Measurements from ENCODE around the gene CNPY2.

The CNPY2 gene

DNA sequence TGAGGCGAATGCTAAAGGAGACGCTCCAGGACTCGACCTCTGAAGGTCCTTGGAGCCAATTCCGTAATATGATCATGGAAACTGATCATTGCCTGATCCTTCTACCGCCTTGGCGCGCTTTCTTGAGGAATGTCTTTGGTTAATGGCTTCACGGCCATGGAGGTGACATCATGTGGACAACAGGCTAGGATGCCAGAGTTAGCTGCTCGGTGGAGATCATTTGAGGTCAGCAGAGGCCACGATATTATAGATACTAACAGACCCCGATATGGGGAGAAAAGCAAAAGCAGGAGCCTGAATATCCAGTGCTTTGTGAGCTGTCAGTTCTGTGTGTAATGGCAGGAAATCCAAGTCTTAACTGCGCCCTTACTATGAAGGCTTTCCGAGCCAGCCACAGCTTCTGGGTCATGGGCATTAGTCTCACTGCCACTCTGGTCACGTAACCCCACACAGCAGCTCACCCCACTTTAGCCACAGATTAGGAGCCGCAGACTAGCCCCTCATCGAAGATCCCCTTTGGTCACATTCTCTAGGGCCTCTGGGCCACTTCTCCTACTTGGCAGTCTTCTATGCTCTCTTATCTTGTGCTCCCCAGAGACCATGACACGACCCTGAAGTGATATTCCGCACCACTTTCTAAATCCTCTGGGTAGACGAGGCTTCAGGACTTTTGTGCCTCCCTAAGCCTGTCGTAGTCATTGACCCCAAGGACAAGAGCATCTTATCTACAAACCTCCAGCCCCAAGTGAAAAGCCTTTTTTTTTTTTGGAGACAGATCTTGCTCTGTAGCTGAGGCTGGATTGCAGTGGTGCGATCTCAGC, 14.9 kb downstream of the CNPY2 start:
- peak overlapping the region; percentile 97 for H3K27ac ChIP-seq
- TF ChIP-seq, protein P1, sequence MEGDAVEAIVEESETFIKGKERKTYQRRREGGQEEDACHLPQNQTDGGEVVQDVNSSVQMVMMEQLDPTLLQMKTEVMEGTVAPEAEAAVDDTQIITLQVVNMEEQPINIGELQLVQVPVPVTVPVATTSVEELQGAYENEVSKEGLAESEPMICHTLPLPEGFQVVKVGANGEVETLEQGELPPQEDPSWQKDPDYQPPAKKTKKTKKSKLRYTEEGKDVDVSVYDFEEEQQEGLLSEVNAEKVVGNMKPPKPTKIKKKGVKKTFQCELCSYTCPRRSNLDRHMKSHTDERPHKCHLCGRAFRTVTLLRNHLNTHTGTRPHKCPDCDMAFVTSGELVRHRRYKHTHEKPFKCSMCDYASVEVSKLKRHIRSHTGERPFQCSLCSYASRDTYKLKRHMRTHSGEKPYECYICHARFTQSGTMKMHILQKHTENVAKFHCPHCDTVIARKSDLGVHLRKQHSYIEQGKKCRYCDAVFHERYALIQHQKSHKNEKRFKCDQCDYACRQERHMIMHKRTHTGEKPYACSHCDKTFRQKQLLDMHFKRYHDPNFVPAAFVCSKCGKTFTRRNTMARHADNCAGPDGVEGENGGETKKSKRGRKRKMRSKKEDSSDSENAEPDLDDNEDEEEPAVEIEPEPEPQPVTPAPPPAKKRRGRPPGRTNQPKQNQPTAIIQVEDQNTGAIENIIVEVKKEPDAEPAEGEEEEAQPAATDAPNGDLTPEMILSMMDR (conservative IDR thresholded peaks at IDR 0.05): no peak
- no peak for TF ChIP-seq ZFX (IDR thresholded peaks at IDR 0.05)

DNA sequence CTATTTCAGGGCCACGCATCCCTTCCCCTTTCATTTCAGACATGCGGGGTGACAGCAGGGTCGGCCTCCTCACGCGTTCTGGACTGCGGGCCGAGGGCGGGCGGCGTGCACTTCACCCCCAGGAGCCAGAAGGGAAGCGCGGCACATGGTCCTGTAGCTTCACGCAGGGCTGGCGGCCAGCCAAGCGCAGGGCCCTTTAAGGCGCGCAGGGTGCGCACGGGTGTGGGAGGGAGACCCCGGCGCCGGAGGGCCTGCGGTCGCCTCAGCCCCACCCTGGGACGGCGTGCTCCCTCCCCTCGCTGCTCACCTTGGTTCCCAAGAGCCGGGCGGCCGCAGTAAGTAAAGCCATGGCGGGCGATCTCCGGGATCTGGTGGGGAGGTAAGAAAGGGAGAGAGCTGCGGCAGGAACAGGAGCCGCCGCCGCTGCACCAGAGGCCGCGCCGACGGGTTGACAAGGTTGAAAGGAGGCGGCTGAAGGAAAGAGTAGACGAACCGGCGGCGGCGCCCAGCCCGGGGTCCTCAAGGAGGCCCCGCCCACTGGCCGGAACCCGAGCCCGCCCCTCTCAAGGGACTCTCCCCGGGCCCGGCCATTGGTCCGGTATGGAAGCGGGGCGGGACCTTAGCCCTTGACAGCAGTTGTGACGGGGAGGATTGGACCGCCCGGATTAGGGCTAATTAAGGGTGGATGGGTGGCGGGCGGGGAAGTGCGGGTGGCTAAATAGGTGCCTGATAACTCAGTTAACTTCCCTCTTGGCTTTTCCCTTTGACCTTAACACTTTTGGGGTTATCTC, 15.7 kb downstream of the CNPY2 start, which contains the start of gene CS:
Gene CS, minus strand, starts transcription at position 478 of the 791 bp plus-strand sequence. Its CDS starts 129 bp downstream, at position 349.
- TF ChIP-seq ZFX (IDR thresholded peaks at IDR 0.05): peak; percentile 71
- TF ChIP-seq, protein P1 (conservative IDR thresholded peaks at IDR 0.05): no peak
- H3K27ac ChIP-seq: peak within 1 kb of the TSS; percentile 97

DNA sequence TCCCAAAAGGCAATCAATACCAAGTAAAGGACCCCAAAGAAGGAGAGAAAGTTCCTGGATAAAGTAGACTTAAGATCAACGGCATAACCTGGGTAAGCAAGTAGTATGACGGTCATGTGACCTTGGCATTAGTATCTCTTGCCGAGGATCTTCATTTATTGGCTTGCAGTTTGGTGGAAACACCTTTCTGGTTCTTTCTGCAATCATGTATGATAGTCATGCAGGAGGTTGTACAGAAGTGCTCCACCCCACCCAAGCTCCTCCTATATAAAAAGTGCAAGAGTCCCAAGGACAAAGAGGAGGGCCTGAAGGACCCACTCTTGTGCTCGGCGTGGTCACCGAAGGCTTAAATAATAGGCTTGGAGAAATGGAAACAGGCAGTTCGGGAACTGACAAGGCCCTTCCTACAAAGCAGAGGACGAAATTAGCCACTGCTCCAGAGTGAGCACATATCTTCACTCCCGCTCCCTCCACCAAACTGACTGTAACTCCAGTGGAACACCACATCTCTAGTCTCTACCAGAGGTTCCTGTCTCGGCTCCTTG, 16.4 kb downstream of the CNPY2 start:
- TF ChIP-seq, protein P1 (conservative IDR thresholded peaks at IDR 0.05): no peak
- TF ChIP-seq ZFX (IDR thresholded peaks at IDR 0.05): no peak
- H3K27ac ChIP-seq: peak overlapping the region; percentile 97

DNA sequence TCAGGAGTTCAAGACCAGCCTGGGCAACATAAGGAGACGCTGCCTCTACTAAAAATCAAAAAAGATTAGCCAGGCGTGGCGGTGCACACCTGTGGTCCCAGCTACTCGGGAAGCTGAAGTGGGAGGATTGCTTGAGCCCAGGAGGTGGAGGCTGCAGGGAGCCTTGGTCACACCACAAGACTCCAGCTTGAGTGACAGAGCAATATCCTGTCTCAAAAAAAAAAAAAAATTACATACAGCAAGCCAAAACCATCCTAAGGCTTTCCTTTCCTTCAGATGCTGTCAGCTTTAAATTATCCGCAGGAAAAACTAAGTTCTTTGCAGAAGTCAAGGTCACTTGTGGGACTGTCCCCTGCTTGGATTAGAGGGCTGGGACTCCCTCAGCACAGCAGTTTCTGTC, 17.0 kb downstream of the CNPY2 start:
- TF ChIP-seq, protein P1 (conservative IDR thresholded peaks at IDR 0.05): no peak
- TF ChIP-seq ZFX (IDR thresholded peaks at IDR 0.05): no peak
- peak overlapping the region; percentile 97 for H3K27ac ChIP-seq

DNA sequence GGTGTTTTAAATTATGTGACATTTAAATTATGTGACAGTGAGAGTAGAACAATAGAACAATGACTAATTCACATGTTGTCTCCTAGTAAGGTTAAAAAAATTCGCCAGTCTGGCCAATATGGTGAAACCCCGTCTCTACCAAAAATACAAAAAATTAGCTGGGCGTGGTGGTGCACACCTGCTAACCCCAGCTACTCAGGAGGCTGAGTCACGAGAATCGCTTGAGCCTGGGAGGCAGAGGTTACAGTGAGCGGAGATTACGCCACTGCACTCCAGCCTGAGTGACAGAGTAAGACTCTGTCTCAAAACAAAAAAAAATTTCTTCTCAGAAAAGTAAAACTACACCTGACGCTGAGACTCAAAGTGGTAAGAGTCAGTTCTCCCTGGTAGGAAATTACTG, 18.4 kb downstream of the CNPY2 start:
- H3K27ac ChIP-seq: no peak overlapping the region
- TF ChIP-seq, protein P1 (conservative IDR thresholded peaks at IDR 0.05): no peak
- no peak for TF ChIP-seq ZFX (IDR thresholded peaks at IDR 0.05)

DNA sequence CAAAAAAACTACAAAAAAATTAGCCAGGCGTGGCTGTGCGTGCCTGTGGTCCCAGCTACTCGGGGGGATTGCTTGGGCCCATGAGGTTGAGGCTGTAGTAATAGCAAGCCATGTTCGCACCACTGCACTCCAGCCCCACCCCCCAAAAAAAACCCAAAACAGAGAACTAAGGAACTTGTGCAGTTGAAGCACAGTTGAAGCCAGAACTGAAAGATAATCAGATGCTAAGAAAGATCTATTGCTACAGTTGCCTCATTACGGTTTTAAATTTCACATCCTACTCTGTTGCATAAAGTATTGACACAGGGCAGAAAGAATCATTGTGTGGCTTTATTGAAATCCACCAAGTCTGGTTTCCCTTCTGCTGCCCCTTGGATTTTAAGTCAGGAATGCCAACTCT, 19.5 kb downstream of the CNPY2 start:
- H3K27ac ChIP-seq: no peak overlapping the region
- no peak for TF ChIP-seq ZFX (IDR thresholded peaks at IDR 0.05)
- TF ChIP-seq, protein P1 (conservative IDR thresholded peaks at IDR 0.05): no peak
